Brain pericyte (primary cell): ENCODE data around the gene FCSK.

Source experiments
- DNase-seq: peaks from one replicate; pipeline ENCODE4 v3.0.0-alpha.2; 2012; ENCODE audit warnings: low read depth, low spot score

Gene FCSK

DNA sequence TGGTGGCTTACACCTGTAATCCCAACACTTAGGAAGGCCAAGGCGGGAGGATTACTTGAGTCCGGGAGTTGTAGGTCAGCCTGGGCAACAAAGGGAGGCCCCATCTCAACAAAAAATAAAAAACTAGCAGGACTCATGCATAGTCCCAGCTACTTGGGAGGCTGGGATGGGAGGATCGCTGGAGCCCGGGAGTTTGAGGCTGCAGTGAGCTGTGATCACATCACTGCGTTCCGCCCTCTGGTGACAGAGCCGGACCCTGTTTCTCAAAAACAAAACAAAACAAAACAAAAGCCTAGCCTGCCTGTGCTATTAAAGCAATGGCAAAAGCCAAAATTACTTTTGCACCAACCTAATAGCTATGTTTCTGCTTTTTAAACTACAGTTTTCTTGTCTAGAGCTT lies 1.5 kb downstream of the FCSK start:
- DNase-seq: no peak

DNA sequence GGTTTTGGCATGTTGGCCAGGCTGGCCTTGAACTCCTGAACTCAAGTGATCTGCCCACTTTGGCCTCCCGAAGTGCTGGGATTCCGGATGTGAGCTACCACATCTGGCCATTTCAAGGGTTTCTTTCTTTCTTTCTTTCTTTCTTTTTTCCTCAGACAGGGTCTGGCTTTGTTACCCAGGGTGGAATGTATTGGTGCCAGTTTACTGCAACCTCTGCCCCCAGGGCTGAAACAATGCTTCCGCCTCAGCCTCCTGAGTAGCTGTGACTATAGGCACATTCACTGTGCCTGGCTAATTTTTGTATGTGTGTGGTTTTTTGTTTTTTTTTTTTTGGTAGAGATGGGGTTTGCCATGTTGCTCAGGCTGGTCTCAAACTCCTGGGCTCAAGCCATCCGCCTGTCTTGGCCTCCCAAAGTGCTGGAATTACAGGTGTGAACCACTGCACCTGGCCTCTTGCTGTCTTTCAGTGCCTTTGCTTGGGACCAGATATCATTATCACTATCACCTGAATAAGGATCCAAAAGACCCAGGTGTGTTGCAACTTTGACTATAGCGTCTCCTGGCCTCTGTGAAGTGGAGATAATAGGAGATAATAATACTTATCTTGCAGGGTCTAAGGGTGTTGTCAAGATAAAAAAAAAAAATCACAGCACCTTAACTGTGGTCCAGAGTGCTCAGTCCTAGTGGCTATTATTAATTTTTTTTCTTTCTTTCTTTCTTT lies 3.2 kb downstream of the FCSK start:
- no peak for DNase-seq

DNA sequence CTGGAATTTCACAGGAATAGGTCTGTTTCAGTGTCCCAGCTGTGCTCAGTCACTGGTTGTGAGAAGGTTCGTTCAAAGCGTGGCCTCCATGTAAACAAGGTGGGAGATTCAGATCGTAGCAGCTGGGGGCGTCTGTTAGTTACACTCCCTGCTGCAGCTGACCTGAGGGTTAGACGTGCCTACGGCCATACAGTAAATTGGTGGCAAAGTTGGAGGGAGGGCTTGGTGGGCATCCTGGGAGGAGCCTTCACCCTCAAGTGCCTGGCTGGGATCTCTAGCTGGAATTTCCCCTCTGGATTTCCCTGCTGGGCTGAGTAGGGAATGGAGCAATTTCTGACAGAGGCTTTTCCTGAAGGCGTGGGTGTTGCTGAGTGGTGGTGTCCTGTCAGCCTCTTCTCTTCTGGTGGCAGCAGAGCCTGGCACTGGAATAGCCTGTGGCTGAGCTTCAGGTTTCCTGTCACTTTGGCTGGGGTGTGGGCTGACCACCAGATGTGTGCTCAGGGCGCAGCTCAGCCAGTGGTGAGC lies 6.4 kb downstream of the FCSK start:
- no peak for DNase-seq

DNA sequence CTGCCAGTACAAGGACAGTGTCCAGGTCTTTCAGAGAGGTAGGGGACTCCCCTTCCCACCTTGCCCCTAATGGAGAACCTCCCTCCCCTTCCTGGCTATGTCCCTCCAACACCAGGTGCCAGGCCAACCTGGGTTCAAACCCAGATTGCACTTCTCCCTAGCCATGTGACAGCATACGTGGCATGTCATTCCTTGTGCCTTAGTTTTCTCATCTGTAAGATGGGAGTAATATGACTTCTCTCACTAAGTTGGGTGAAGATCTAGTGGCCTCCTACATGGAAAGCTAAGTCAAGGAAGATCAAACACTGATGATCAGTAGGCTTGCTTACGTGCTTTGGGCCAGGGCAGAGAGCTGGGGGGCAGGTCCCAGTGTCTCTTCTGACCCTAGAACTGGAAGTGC lies 8.8 kb downstream of the FCSK start:
- DNase-seq: no peak

DNA sequence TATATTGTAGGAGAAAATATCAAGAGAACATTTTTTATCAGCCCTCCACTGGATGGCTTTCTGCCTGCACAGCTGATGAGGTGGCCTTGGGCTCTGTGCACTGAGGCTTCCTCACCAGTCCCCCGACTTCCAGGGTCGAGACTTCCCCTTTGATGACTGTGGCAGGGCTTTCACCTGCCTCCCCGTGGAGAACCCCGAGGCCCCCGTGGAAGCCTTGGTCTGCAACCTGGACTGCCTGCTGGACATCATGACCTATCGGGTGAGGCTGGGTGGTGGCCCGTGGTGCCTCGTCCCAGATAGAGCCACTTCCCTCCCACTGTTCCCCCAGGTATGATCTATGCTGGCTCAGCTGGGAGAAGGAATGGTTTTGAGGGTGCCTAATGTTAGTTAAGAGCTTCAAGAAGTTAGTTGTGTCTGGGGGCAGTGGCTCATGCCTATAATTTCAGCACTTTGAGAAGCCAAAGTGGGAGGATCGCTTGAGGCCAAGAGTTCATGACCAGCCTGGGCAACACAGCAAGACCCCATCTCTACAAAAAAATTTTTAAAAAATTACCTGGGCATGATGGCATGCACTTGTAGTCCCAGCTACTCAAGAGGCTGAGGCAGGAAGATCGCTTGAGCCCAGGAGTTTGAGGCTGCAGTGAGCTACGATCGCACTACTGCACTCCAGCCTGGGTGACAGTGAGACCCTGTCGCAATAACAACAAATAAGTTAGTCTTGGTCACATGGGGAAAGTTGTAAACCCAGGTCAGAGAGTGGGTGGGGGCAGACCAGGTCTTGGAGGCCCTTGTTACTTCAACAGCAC lies 11.8 kb downstream of the FCSK start:
- no peak for DNase-seq

DNA sequence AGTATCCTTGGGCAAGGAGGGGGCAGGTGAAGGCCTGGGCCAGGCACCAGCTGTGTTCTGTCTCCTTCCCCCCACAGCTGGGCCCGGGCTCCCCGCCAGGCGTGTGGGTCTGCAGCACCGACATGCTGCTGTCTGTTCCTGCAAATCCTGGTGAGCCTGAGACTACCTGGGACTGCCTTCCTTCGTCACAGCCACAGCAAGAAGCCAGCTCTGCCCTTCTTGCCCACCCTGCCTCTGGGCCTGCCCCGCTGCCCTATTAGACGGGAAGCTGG lies 12.3 kb downstream of the FCSK start:
- no peak for DNase-seq

DNA sequence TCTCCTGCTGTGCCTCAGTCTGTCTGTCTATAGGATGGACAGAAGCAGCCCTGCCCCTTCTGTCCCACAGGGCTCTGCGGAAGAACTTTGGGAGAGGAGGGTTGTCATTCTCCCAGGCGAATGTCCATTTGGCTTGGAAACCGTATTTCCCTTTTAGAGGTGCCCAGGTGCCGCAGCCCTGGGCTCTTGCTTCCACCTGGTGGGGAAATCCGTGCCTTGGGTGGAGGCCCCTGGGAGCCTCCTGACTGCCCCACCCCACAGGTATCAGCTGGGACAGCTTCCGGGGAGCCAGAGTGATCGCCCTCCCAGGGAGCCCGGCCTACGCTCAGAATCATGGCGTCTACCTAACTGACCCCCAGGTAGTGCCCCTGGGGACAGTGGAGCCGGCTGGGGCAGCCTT lies 12.7 kb downstream of the FCSK start:
- no peak for DNase-seq

DNA sequence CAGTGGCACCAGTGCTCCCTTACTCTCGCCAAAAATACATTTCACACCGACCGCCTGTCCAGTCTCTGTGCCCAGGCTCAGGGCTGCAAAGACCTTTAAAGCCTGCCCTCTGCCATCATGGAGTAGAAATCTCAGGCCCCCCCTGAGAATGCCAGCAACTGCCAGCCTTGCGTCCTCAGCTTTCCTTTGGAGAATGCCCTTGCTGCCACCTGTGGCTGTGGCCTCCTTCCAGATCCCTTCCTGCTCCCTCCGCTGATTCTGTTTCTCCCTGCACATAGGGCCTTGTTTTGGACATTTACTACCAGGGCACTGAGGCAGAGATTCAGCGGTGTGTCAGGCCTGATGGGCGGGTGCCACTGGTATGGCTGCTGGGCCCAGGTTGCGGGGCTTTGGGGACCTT lies 13.2 kb downstream of the FCSK start:
- no peak for DNase-seq

DNA sequence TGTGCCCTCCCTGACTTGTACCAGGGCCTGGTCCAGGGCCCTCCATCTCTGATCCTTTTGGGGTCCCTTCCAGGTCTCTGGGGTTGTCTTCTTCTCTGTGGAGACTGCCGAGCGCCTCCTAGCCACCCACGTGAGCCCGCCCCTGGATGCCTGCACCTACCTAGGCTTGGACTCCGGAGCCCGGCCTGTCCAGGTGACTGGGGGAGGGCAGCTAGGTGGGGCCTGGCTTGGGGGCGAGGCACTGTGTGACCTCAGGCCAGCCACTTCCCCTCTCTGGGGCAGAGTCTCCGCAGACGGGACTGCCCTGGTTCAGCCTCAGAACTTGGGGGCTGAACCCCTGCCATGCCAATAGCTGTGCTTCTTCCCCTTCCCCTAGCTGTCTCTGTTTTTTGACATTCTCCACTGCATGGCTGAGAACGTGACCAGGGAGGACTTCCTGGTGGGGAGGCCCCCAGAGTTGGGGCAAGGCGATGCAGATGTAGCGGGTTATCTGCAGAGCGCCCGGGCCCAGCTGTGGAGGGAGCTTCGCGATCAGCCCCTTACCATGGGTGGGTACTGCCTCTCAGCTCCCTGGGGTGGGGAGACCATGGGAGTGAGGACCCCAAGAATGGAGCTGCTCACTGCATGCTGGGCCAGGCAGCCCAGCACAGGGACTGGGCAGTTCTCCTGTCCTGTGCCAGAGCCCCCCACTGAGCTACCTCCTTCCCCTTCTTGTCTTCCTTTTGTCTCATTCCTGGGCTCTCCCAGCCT lies 14.6 kb downstream of the FCSK start:
- no peak for DNase-seq

DNA sequence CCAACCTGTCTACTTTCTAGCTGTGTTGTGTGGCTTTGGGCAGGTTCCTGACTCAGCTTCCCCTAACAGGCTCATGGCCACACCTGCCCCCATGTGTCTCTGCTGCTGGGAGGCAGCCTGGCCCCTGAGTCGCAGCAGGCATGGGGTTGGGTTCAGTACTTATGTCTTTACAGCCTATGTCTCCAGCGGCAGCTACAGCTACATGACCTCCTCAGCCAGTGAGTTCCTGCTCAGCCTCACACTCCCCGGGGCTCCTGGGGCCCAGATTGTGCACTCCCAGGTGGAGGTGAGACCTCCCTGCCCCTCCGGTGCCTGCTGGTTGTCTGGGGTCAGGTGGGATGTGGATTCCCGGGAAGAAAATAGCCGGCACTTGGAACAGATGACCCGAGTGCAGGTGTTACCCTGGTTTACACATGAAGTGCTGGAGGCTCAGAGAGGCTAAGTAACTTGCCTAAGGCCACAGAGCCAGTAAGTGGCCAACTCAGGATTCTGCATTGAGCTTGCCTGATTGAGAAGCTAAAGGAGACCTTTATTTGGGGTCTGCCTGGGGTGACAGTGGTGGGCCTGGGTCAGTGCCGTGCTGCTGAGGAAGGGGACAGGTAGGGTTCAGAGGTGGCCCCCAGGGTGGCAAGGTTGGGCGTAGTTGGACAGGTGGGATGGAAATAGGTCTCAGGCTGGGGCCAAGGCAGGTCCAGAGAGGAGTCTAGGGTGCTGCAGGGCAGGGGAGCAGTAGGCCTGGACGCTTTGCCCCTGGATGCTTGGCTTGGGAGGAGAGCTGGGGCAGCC lies 15.9 kb downstream of the FCSK start:
- no peak for DNase-seq

DNA sequence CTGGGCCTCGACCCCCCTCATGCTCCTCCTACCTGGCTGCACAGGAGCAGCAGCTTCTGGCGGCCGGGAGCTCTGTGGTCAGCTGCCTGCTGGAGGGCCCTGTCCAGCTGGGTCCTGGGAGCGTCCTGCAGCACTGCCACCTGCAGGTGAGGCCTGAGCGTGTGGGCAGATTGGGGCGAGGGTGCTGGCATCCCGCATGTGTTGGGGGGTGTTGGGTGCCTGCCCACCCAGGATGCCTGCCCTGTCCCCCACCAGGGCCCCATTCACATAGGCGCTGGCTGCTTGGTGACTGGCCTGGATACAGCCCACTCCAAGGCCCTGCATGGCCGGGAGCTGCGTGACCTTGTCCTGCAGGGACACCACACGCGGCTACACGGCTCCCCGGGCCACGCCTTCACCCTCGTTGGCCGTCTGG lies 16.5 kb downstream of the FCSK start:
- no peak for DNase-seq

DNA sequence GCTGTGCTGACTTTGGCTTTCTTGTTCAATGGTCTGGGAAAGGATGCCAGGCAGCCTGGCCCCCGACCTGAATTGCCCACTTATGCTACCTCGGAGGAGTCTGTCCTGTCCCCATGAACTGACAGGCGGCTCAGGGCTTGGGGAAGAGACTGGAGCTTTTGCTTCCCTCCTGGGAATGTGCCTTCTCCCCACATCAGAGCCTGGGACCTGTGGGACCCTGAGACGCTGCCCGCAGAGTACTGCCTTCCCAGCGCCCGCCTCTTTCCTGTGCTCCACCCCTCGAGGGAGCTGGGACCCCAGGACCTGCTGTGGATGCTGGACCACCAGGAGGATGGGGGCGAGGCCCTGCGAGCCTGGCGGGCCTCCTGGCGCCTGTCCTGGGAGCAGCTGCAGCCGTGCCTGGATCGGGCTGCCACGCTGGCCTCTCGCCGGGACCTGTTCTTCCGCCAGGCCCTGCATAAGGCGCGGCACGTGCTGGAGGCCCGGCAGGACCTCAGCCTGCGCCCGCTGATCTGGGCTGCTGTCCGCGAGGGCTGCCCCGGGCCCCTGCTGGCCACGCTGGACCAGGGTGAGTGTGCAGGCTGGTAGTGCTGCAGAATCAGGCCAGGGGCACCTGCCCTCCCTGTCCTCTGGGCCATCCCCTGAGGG lies 18.5 kb downstream of the FCSK start:
- no peak for DNase-seq

DNA sequence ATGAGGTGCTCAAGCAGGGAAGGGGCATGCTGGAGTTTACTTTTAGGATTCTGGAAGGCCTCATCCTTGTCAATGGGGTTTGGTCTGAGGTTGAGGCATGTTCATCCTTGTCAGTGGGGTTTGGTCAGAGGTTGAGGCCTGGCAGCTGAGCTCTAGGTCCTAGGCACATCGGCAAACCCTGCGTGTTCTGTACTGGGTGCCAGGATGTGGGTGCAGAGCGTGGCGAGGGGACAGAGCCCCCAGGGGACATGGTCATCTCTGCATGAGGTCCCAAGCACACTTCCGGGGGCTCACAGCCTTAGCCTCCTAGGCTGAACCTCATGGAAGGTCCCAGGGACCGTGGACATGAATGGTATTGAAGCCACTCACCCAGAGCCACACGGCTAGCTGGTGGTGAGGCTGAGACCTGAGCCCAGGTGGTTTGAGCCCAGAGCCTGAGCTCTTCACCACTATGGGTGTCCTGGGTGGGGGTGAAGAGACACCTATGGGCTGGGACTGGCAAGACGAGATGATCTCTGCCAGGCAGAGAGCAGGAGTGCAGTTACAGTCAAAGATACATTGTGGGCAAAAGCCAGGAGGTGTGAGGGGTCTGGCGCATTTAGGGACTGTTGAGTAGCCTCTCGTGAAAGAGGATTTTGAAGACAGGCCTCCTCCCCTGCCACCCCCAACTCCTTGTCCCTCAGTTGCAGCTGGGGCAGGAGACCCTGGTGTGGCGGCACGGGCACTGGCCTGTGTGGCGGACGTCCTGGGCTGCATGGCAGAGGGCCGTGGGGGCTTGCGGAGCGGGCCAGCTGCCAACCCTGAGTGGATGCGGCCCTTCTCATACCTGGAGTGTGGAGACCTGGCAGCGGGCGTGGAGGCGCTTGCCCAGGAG lies 19.3 kb downstream of the FCSK start:
- no peak for DNase-seq

DNA sequence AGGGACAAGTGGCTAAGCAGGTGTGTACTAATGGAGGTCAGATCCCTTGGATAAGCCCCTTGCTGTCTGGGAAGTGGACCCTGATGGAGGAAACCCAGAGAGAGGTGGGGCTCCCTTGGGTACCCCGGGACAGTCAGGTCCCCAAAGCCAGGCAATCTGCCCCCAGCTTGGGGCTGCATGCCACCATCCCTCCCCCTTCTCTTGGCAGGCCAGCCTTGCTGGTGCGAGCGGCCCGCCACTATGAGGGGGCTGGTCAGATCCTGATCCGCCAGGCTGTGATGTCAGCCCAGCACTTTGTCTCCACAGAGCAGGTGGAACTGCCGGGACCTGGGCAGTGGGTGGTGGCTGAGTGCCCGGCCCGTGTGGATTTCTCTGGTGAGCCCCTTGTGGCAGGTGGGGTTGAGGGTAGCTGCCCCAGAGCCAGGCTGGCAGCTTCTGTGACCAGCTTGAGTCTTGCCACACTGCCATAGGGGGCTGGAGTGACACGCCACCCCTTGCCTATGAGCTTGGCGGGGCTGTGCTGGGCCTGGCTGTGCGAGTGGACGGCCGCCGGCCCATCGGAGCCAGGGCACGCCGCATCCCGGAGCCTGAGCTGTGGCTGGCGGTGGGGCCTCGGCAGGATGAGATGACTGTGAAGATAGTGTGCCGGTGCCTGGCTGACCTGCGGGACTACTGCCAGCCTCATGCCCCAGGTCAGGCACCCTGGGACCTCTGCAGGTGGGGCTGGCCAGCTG lies 20.1 kb downstream of the FCSK start:
- DNase-seq: no peak

DNA sequence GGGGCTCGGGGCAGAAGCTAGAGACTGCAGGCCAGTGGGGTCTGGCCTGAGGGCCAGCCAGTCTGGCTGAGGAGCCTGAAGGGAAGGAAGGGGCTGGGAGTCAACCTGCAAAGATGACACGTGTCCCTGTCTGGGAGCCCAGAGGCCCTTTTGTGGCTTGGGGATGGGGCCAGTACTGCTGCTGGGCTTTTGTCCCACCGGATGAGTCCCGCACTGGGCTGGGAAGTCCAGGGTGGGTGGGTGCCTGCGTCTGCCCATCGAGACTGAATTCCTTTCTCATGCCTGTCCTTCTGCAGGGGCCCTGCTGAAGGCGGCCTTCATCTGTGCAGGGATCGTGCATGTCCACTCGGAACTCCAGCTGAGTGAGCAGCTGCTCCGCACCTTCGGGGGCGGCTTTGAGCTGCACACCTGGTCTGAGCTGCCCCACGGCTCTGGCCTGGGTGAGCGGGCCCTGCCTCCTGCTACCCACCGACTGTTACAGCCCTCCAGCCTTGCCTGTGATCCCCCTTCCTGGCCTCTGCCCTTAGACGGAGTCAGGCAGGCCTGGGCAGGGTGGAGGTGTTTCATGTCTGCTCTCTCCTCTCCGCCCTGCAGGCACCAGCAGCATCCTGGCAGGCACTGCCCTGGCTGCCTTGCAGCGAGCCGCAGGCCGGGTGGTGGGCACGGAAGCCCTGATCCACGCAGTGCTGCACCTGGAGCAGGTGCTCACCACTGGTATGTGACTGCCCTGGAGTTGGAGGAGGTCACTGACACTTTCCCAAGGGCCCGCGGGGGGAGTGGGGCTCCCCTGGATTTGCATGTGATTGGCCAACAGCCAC lies 20.9 kb downstream of the FCSK start:
- DNase-seq: no peak

DNA sequence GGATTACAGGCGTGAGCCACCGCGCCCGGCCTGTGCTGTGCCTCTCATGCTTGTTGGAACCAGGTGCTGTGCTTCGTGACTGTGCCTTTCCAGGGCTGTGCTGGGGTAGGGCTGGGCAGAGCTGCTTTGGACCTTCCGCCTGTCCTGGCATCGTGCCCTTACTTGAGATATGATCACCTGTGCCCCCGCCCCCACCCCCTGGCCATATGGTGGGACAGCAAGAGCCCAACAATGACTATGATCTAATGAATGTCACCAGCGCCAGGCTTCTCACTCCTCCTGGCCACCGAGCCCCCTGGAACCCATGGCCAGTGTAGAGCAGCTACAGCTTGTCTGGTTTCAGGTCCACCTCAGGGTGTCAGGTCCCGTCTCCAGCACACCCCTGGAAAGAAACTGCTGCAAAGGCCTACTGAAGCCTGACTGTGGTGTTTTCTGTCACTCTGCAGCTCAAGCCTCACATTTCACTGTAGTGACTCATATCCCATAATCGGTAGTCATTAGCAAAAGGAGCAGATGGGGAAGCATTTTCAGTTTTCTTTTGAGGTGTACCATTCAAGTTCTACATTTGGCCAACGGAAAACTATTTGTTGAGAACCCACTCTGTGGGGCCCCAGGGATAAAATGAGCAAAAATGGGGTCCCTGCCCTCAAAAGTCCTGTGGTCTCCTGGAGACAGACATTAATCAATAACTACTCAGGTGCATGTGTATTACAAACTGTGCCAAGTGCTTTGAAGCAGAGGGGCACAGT lies 22.1 kb downstream of the FCSK start:
- no peak for DNase-seq

DNA sequence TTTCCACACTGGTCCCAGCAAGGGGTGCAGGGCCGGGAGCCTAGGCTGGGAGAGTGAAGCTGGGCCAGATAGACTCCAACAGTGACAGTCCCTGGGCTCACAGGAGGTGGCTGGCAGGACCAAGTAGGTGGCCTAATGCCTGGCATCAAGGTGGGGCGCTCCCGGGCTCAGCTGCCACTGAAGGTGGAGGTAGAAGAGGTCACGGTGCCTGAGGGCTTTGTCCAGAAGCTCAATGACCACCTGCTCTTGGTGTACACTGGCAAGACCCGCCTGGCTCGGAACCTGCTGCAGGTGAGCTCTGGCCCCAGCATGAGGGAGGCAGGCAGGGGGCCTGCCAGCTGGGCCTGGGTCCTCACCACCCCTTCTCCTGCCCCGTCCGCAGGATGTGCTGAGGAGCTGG lies 23.8 kb downstream of the FCSK start:
- no peak for DNase-seq

DNA sequence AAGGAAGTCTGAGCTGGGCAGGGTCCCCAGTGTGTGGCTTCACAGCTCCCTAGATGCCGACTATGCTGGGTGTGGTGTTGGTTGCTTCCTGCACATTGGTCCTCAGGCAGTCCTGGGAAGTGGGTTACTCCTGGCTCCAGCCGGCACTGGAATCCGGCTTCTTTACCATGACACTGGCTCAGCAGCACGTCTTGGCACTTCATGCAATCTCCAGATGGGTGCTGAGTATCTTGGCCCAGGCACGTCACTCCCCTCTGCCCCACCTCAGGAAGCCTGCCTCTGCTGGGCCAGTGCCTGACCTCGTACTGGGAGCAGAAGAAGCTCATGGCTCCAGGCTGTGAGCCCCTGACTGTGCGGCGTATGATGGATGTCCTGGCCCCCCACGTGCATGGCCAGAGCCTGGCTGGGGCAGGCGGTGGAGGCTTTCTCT lies 24.5 kb downstream of the FCSK start:
- DNase-seq: peak; percentile 92
